ENCODE measurements around the gene KIAA0513. TPM values are rescaled to one million over a fixed set of nuclear protein-coding genes. Genes with fewer than 3 reads are reported as not detected.

Gene KIAA0513
- total and polyA plus RNA-seq, 10 of the 15 experiments (the other 5 are each of a cell fraction or from before 2014, with no cell fraction given): 0.14 to 5.8 (median 2.0) TPM

- no peak for TF ChIP-seq RBBP5 (conservative IDR thresholded peaks at IDR 0.05)
- TF ChIP-seq NFYA (IDR thresholded peaks at IDR 0.05; ENCODE audit: borderline replicate concordance, low read depth, low read length): no peak
- no peak for TF ChIP-seq MYC (IDR thresholded peaks at IDR 0.05; ENCODE audit: insufficient read depth, insufficient read length, insufficient replicate concordance, low read length, severe bottlenecking)
- TF ChIP-seq USF1 (IDR thresholded peaks at IDR 0.05; ENCODE audit: borderline replicate concordance, extremely low read length, insufficient read depth, low read depth, low read length): no peak
- TF ChIP-seq SIX5 (IDR thresholded peaks at IDR 0.05; ENCODE audit: low read depth, low read length, severe bottlenecking): no peak
- no peak overlapping the region for H3K4me3 ChIP-seq
- H3K9me3 ChIP-seq (replicated peaks; ENCODE audit: control insufficient read depth, insufficient read depth, low read length): no peaks in the 10 kb centered on the region
- H3K79me2 ChIP-seq (ENCODE audit: control insufficient read depth, insufficient read depth, low read length): no peaks in the 10 kb centered on the region
- ChIA-PET CTCF (no interaction called here), SMC1A (ENCODE audit: uncharacterized antibody, unreplicated experiment) (interaction anchor here (0.6 to 1.3 kb wide), 2 partner anchors 10 to 970 kb away, joined by 3 to 4 read pairs; no protein-coding TSS in a partner anchor), RAD21 (ENCODE audit: unreplicated experiment) (interaction anchor here (1.1 kb wide), 1 partner anchor 9 kb away, joined by 5 read pairs; no protein-coding TSS in a partner anchor), POLR2A (no interaction called here)
- H3K27me3 ChIP-seq (replicated peaks in 1 of 2; ENCODE audit: control insufficient read depth in 2 of 2, insufficient read depth in 2 of 2, low read length in 1 of 2): no peaks in the 10 kb centered on the region
- intact Hi-C loops (cut with micrococcal nuclease; ENCODE audit: unreplicated experiment) (no loop called here), in situ Hi-C loops (cut with MboI) (no loop called here)
- no peak overlapping the region for H2AFZ ChIP-seq (ENCODE audit: control insufficient read depth, low read depth, low read length)
- no peak overlapping the region for H3K9ac ChIP-seq (ENCODE audit: control insufficient read depth, insufficient read depth, low read length)
- H3K36me3 ChIP-seq (ENCODE audit: control insufficient read depth in 2 of 2, insufficient read depth in 2 of 2, low read length in 1 of 2): no peaks in the 10 kb centered on the region
- H3K27ac ChIP-seq (ENCODE audit: control insufficient read depth, insufficient read depth): no peak overlapping the region
- no peak for ATAC-seq
- no TSS peak for BruUV-seq (replicated peaks)
- peaks cover 8% of the 10 kb centered on the region for H3K4me1 ChIP-seq (ENCODE audit: control insufficient read depth, insufficient read depth, low read length)
- H4K20me1 ChIP-seq (ENCODE audit: control insufficient read depth, insufficient read depth): no peaks in the 10 kb centered on the region
- no peak overlapping the region for H3K4me2 ChIP-seq (ENCODE audit: control insufficient read depth, insufficient read depth)
- DNase-seq (ENCODE audit: low read depth, low spot score): no peak
- no peak for FAIRE-seq
- WGBS (ENCODE audit: insufficient coverage, insufficient replicate concordance, low lambda C conversion rate, missing lambda C conversion rate): 27% methylated on average over 5 of the region's 5 CpGs
These were observed 103.1 kb downstream of the KIAA0513 start for GRCh38 chr16:85130705-85131028.

Data from GM12878 (cell line).